ENCODE measurements around the gene HUWE1. TPM values are rescaled to one million over a fixed set of nuclear protein-coding genes. Genes with fewer than 3 reads are reported as not detected.

The HUWE1 gene
- total and polyA plus RNA-seq, 9 of the 15 experiments (the other 6 are each of a cell fraction or from before 2014, with no cell fraction given) = 23.9 to 204 (median 65.1) TPM

GRCh38 chrX:53598169-53598568 lies 88.3 kb downstream of the HUWE1 start (continued):
- TF ChIP-seq USF2 (CRISPR knock-in tag; IDR thresholded peaks at IDR 0.05) (no peak), RFX7 (CRISPR knock-in tag; IDR thresholded peaks at IDR 0.05) (no peak), ZNF830 (CRISPR knock-in tag; IDR thresholded peaks at IDR 0.05) (no peak), FUS (optimal IDR thresholded peaks at IDR 0.05; ENCODE audit: low read depth, low read length) (no peak), ZNF175 (CRISPR knock-in tag; IDR thresholded peaks at IDR 0.05; ENCODE audit: low read depth) (no peak), VEZF1 (CRISPR knock-in tag; IDR thresholded peaks at IDR 0.05) (no peak), KLF13 (tag; IDR thresholded peaks at IDR 0.05; ENCODE audit: borderline replicate concordance, low read depth) (no peak), MEF2D (tag; conservative IDR thresholded peaks at IDR 0.05; ENCODE audit: low read depth) (no peak)

GRCh38 chrX:53595266-53595810 lies 91.2 kb downstream of the HUWE1 start:
- no TSS peak for BruUV-seq (replicated peaks)
- Histone ChIP-seq H3K36me3 (ENCODE audit: control insufficient read depth, insufficient read depth, low read length) (peaks cover 88% of the 10 kb centered on the region), H3K4me3 (no peak overlapping the region), H3K79me2 (ENCODE audit: control insufficient read depth, insufficient read depth, low read length) (no peaks in the 10 kb centered on the region), H4K20me1 (replicated peaks; ENCODE audit: control insufficient read depth, insufficient read depth, low read length) (0 out of 2 replicates have a peak, but pooled peaks cover 3% of the 10 kb centered on the region), H3K4me2 (ENCODE audit: insufficient read depth, low read length) (no peak overlapping the region), H3K9ac (ENCODE audit: insufficient read depth in 1 of 2, low read depth in 2 of 2, low read length in 2 of 2) (no peak overlapping the region), H3K4me1 (replicated peaks in 1 of 2; ENCODE audit: control insufficient read depth in 2 of 2, insufficient read depth in 2 of 2, low read length in 2 of 2) (no peaks in the 10 kb centered on the region), H2AFZ (ENCODE audit: low read depth, low read length) (no peak overlapping the region), H3K27me3 (ENCODE audit: control insufficient read depth in 2 of 2, insufficient read depth in 2 of 2, low read length in 2 of 2) (no peaks in the 10 kb centered on the region), H3K27ac (ENCODE audit: extremely low read depth, low read depth, low read length) (no peak overlapping the region), H3K9me3 (replicated peaks; ENCODE audit: control insufficient read depth, insufficient read depth, low read depth, low read length) (no peaks in the 10 kb centered on the region), H3K9me1 (ENCODE audit: control insufficient read depth, insufficient read depth, low read length) (no peaks in the 10 kb centered on the region)
- ChIA-PET POLR2A (no interaction called here), CTCF (ENCODE audit: low intra/inter-chr PET ratio) (no interaction called here)
- in situ Hi-C loops (cut with MboI) = no loop called here
- DNase-seq (ENCODE audit: extremely low read depth in 1 of 4, low spot score in 3 of 4) (no peak), ATAC-seq (no peak), FAIRE-seq (no peak)
- 94% methylated on average over 7 of the region's 7 CpGs for WGBS (ENCODE audit: insufficient coverage, low coverage, missing lambda C conversion rate)
- intact Hi-C loops (cut with micrococcal nuclease) = no loop called here
- no peak for TF ChIP-seq WHSC1 (IDR thresholded peaks at IDR 0.05; ENCODE audit: low read length)
- TF ChIP-seq CBX5 (IDR thresholded peaks at IDR 0.05; ENCODE audit: borderline replicate concordance, low read depth) = no peak
- TF ChIP-seq CREB3L1 (IDR thresholded peaks at IDR 0.05; ENCODE audit: borderline replicate concordance, low read depth) = no peak
- TF ChIP-seq RBM39 (optimal IDR thresholded peaks at IDR 0.05; ENCODE audit: low read depth, low read length) = no peak
- no peak for TF ChIP-seq GABPA (tag; conservative IDR thresholded peaks at IDR 0.05; ENCODE audit: low read depth)
- TF ChIP-seq ZNF444 (CRISPR knock-in tag; IDR thresholded peaks at IDR 0.05) = no peak
- no peak for TF ChIP-seq MTA2 (IDR thresholded peaks at IDR 0.05; ENCODE audit: low read depth)
- no peak for TF ChIP-seq ZBTB26 (CRISPR knock-in tag; IDR thresholded peaks at IDR 0.05)
- TF ChIP-seq MCM5 (IDR thresholded peaks at IDR 0.05; ENCODE audit: low read depth) = no peak
- TF ChIP-seq ZNF76 (CRISPR knock-in tag; IDR thresholded peaks at IDR 0.05; ENCODE audit: borderline replicate concordance) = no peak
- TF ChIP-seq KHSRP (IDR thresholded peaks at IDR 0.05) = no peak

Data from K562 (cell line).